Fibroblast of pulmonary artery (primary cell): ENCODE measurements around the gene EXOC6B.
A peak's percentile ranks its signal among the peaks of the same experiment; 100 is the strongest.

ENCODE experiments used
- DNase-seq: peaks from one replicate; pipeline ENCODE4 v3.0.0-alpha.2; 2010; ENCODE audit warnings: low read depth
- H3K4me3 ChIP-seq: replicated peaks from 2 replicates; pipeline ENCODE4 v1.5.1; 2011; ENCODE audit warnings: low read depth, mild to moderate bottlenecking, control low read depth, low read length, moderate library complexity
- CTCF ChIP-seq: IDR thresholded peaks from 2 replicates; pipeline ENCODE4 v1.5.1; 2011; ENCODE audit warnings: mild to moderate bottlenecking, control low read depth, low read length, inconsistent platforms; ENCODE audit errors: missing control alignments

The EXOC6B gene

GRCh38 chr2:72843301-72843700, 17.5 kb upstream of the EXOC6B start:
- no peak for DNase-seq
- no peak overlapping the region for H3K4me3 ChIP-seq
- TF ChIP-seq CTCF: no peak

GRCh38 chr2:72841462-72842125, 15.8 kb upstream of the EXOC6B start:
- H3K4me3 ChIP-seq: no peak overlapping the region
- no peak for DNase-seq
- TF ChIP-seq CTCF: no peak

- H3K4me3 ChIP-seq: no peak overlapping the region
- no peak for DNase-seq
- no peak for TF ChIP-seq CTCF
Observed at GRCh38 chr2:72840066-72840465, 14.2 kb upstream of the EXOC6B start.

GRCh38 chr2:72837171-72837570, 11.3 kb upstream of the EXOC6B start:
- DNase-seq: peak; percentile 47

GRCh38 chr2:72835403-72835802, 9.6 kb upstream of the EXOC6B start:
- TF ChIP-seq CTCF: no peak
- no peak for DNase-seq
- no peak overlapping the region for H3K4me3 ChIP-seq

More at GRCh38 chr2:72837171-72837570, 11.3 kb upstream of the EXOC6B start:
- H3K4me3 ChIP-seq: no peak overlapping the region
- TF ChIP-seq CTCF: no peak

GRCh38 chr2:72834596-72834995, 8.8 kb upstream of the EXOC6B start:
- no peak overlapping the region for H3K4me3 ChIP-seq
- no peak for DNase-seq
- TF ChIP-seq CTCF: no peak

- no peak for TF ChIP-seq CTCF
- DNase-seq: peak; percentile 9
- H3K4me3 ChIP-seq: no peak overlapping the region
Observed at GRCh38 chr2:72833084-72833714, 7.4 kb upstream of the EXOC6B start.
